GM12872 (cell line): ENCODE data around the gene MRPL17.
A peak's percentile ranks its signal among the peaks of the same experiment; 100 is the strongest.

ENCODE experiments used
- CTCF ChIP-seq: IDR thresholded peaks from 3 replicates; pipeline ENCODE4 v1.5.1; 2011; ENCODE audit warnings: low read depth, mild to moderate bottlenecking, low read length, moderate library complexity; ENCODE audit not compliant: insufficient read depth

The MRPL17 gene

GRCh38 chr11:6682936-6683861 is at the start of gene MRPL17:
MRPL17 (minus strand) TSS chr11:6683340; CDS start chr11:6683296, 44 bp downstream.
- TF ChIP-seq CTCF, result peak; percentile 75

- no peak for TF ChIP-seq CTCF
These were observed 45.0 kb upstream of the MRPL17 start for GRCh38 chr11:6727971-6728760.

GRCh38 chr11:6725386-6725896 is 42.3 kb upstream of the MRPL17 start:
- no peak for TF ChIP-seq CTCF

GRCh38 chr11:6724013-6724412 is 40.9 kb upstream of the MRPL17 start:
- no peak for TF ChIP-seq CTCF

- TF ChIP-seq CTCF, result no peak
These were observed 38.2 kb upstream of the MRPL17 start for GRCh38 chr11:6721343-6721742.

GRCh38 chr11:6719576-6719975 is 36.4 kb upstream of the MRPL17 start:
- no peak for TF ChIP-seq CTCF

GRCh38 chr11:6717426-6717825 is 34.3 kb upstream of the MRPL17 start:
- no peak for TF ChIP-seq CTCF
